Suppressor macrophage treated with lipopolysaccharide for 1 hour (primary cell): ENCODE measurements around the gene SUPT4H1.
A peak's percentile ranks its signal among the peaks of the same experiment; 100 is the strongest.

Experiments
- DNase-seq, 3 donors: peaks; one replicate each; pipeline ENCODE4 v3.0.0-alpha.2; 2020 to 2022

Gene SUPT4H1

DNA sequence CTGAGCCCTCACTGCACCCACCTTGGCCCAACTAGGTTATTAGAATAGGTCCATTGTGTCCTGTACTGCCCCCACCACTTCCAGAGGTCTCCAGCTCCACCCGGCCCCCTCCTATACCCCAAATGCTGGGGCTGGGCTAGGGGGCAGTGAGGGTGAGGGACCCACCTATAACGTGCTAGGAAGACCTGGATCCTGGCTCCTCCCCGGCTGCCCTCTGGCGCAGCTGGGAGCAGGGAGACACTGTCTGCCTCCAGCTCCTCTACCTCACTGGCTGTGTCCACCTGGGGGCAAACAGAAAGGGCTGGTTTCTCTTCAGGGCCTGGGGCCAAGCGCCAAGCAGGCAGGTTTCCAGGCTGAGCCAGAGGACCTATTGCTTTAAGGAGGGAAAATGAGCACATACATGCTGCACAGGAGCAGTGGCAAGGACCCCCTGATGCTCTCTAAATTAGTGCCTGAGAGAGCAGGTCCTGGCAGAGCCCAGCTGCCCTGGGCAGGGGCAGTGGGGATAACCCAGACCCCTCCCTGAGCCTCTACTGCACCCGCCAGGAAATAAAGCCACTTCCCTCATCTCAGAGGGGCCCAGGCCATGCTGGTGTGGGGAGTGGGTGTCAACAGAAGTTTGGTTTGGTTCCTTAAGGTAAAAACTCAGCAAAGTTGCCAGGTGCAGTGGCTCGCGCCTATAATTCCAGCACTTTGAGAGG, 35.6 kb downstream of the SUPT4H1 start:
- no peak for DNase-seq

- no peak for DNase-seq
Measured at GRCh38 chr17:58315750-58316149, 36.3 kb downstream of the SUPT4H1 start.

DNA sequence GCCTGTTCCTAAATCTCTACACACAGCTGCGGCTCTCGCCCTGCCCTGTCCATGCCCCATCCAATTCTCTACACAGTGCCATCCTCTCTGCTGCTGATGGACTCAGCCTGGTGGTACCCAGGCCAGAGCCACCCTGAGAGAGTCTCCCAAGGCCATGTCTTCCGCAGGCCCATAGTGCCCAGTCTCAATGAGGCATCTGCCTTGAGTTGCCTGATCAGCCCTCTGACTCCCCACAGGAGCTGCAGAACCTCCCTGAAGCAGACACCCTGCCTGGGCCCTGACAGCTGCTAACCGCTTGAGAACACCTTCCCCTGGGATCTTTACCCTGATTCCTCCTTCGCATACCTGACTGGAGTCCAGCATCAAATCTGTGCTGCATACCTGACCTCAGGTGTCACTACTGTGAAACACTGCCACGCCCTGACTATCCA, 36.7 kb downstream of the SUPT4H1 start:
- no peak for DNase-seq

- DNase-seq: no peak
Measured at GRCh38 chr17:58314706-58315015, 37.3 kb downstream of the SUPT4H1 start.

DNA sequence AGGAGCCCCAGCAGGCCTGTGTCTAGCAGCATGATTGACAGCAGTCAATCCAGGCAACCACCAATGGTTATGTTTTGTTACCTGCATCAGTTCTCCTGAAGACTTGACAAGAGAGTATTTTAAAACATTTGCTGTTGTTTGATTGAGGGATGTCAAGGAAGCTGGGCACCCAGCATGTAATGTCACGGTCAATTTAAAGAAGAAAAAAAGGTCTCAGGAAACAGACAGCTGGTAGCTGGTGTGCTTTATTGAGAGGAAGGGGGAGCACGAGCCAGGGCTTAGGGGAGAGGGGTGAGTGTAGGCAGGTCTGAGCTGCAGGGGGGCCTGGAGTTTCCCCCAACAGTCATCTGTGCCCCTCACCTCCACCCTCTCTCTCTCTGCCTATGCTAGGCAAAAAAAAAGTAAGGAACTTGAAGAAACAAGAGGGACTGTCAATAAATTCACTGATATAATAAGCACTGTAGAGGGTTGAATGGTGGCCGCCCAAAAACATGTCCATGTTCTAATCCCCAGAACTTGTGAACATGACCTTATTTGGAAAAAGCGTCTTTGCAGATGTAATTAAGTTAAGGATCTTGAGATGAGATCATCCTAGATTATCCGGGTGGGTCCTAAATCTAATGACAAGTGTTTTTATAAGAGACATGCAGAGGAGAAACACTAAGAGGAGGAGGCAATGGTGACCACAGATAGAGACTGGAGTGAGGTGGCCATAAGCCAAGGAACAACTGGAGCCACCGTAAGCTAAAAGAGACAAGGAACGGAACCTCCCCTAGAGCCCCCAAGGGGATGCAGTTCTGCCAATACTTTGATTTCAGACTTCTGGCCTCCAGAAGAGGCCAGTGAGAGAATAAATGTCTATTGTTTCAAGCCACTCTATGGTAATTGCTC, 37.9 kb downstream of the SUPT4H1 start:
- no peak for DNase-seq

- DNase-seq: no peak
Measured at GRCh38 chr17:58312829-58313228, 39.2 kb downstream of the SUPT4H1 start.

DNA sequence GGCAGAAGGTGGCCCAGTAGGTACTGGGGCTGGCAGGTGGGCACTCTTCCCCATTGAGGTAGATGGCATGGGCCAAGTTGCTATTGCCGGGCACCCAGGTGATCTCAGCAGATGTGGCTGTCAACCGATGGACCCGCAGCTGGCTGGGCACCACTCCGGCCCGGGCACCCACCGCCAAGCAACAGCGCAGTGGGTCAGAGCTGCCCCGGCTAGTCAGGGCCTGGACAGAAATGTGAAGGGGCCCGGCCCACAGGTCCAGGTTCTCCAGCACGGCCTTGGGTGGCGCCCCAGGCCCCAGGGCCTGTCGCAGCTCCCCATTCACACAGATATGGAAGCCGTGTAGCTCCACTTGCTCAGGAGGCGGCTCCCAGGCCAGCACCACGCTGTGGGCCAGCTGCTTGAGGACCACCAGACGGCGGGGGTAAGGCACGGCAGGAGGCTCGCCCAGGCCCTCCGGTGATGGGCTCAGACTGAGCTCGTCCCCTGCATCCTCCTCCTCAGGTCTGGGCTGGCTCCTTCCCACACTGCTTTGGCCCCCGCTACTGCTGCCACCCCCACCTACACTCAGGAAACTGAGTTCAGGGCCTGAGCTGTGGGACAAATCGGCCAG, 39.9 kb downstream of the SUPT4H1 start:
- no peak for DNase-seq

DNA sequence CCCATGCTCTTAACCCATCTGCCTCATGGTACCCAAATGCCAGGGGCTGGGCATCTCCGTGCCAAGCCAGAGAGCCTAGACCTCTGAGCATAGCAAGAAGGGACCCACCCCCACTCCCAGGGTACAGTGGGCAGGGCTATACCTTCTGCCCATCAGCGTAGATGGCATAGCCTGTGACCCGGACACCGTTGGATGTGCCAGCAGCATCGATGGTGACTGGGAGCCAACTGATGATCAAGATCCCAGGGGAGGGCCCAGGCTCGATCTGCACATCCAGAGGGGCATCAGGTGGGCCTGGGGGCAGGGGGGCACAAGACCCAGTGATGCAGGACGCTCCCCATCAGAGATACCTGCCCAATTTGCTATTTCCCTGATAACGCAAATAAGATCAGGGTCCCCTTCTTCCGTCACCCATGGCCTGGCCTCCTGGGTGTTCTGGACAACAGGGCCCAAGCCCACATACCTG, 40.5 kb downstream of the SUPT4H1 start:
- DNase-seq: no peak

DNA sequence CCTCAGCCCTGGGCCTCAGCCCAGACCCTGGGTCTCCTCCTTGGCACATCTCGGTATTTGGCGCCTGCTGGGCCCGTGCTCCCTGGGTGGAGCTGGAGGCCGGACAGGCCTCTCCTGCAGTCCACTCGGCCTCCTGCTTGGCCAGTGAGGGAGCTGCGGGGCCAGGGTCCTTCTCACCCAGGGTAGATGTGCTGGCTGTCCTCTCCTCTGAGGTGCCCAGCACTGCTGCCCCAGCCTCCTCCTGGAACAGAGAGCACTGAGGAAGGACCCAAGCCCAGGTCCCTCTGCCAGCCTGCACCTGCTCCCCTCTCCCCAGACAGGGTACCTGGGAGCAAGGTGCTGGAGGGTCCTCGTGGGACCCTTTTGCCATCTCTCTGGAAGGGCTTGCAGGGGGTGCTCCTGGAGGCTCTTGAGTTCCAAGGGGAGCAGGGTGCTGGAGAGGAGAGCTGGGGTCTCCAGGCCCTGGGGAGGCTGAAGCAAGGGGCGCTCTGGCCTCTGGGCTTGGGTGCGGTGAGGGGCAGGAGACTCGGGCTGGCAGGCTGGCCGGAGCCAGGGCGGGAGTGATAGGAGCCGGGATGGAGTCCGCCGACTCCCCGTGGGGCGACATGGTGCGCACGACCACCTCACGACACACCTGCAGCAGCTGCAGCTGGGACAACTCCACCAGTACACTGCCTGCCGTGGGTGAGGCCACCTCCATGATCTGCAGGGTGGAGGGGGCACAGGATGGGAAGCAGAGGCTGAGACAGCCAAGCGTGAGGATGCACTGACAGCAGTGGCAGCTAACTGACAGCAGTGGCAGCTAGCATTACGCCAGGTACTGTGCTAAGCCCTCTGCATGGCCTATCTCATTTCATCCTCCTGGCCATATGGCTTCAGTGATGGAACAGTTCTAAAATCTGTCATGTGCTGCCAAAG, 41.2 kb downstream of the SUPT4H1 start:
- DNase-seq: no peak

GRCh38 chr17:58309918-58310259, 42.1 kb downstream of the SUPT4H1 start:
- DNase-seq: no peak

DNA sequence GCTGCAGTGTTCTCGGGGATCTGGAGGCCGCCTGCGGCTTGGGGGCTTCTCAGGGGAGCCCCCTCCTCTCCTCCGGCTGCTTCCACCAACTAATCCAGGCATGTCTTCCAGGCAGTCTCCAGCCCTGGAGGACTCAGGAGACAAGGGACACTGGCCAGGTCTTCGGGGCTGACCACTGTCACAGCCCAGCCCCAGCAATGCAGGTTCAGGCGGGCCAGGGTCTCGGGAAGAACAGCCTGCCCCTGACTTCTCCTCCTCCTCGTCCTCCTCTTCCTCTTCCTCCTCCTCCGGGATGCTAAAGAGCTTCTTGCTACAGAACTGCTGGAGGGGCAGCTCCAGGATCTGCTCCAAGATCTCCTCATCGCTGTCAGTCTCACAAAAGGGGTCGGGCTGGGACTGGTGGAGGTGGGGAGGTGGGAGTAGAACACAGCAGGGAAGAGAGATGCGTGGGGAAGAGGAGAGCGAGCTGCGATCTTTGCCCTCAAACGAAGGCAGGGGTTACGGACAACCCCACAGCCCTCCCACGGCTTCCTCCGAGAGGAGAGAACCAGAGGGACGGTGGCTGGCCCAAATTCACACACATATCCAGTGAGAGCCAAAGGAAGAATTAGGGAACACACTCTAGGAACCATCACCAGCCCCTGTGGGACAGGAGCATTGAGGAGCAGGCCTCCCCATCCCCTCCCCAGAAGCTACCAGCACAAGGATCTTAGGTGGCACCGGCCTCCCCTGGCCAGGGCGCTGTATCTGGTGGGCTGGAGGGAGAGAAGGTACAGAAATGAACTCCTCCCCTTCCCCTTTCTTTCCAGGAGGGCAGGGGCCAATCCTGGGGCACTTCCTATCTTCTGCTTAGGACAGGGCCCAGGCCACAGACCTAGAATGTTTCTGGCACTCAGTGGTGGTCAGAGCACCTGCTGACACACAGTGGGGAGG, 42.8 kb downstream of the SUPT4H1 start:
- peak; percentile 39 to 55 (median 40) for DNase-seq

DNA sequence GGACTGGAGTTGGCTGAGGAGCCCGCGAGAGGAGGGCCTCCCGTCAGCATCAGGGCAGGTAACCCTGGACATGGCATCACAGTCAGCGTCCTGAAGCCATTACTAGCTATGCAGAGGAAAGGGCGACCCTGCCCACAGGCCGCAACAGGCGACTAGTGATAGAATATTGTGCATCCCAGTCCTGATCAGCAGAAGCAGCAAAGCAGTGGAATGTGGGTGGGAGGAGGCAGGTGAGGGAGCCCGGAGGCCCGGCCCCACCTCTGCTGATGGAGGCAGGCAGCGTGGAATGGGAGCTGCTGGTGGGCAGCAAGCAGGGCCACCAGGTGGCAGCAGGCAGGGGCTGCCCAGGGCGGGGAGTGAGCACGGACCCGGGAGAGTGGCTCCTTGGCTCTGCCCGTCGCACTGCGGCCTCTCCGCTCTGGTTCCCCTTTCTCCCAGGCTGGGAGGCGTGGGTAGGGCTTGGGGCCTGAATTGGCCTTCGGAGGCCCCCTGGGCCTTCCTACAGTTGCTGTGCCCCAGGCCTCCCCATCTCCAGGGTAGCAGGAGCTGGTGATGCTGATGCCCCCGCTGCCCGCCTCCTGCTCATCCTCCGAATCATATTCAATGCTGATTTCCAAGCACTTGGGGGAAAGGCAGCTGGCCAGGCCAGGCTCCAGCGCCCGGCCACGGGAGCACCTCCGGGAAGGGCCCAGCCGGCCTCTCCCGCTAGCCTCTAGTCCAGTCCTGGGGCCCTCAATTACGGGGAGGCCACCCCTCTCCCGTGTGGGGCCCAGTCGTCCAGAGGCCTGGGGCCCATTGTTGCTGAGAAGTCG, 43.6 kb downstream of the SUPT4H1 start:
- peak; percentile 72 to 81 (median 74) for DNase-seq

DNA sequence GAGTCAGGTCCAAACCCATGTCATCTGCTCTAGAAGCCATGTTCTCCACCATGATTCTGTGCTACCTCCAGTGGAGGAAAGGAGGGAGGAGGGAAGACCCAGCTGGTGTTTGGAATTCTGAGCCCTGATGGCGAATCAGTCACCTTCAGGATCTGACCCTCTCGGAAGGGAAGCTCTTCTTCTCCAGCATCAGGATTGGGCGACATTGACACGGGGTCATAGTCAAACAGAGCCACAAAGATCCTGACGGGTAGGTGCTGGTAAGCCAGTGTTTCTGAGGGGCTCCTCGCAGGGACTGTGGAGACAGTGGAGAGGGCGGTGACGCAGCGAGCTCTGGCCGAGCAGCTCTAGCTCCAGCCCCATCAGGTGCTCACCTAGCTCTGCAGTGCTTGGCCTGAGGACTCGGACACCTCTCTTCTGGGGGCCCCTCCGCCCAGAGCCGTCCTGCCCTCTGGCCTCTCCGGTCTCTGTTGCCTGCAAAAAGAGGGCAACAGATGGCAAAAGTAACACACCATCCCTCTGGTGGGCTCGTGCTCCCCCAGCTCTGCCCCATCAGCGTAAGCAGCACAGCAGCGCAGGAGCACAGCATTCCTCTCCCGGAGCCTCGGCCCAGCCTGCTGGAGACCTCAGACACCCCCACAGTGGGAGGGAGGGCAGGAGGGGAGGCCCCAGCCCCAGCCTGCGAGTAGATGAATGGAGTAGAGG, 44.4 kb downstream of the SUPT4H1 start:
- DNase-seq: no peak

GRCh38 chr17:58306131-58306951, 45.7 kb downstream of the SUPT4H1 start:
- DNase-seq: no peak

DNA sequence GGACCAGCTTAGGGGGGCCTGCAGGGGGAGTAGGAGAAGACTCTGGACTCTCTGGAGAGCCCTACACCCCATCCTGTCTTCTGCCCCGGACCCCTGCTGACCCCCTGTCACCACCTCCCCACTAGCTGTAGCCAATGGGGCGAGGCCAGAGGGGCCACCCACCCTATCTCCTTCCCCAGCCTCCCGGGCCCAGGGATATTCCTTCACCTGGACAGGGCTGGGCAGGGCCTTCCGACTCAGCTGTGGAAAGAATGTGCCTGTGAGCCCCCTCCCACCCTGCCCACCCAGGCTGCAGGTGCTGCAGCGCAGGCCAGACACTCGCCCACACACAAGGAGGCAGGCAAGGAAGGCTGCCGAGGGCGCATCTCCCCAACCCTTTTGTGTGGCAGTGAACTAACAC, 46.4 kb downstream of the SUPT4H1 start:
- DNase-seq: no peak

- no peak for DNase-seq
Measured at GRCh38 chr17:58304750-58305486, 47.1 kb downstream of the SUPT4H1 start.

- DNase-seq: peak; percentile 64 to 75 (median 67)
Measured at GRCh38 chr17:58303971-58304749, 47.8 kb downstream of the SUPT4H1 start.
